ENCODE measurements around the gene FRZB.

Gene FRZB

DNA sequence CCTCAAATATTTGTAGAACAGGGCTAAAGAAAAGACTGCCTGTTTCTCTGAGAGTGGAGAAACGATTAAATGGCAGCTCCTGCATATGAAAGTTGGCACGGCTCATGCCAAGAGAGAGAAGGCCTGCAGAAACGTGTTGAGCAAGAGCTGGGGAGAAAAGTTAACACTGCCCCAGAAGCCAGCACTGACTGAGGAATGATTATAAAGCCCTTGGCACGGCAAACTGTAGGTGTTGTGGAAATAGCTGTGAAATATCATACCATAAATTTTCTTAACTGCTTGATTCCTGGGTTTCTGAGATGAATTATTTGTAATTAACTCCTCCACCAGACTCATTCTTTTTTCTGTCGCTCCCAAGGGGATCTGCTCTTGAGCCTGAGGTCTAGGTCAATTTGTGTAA is 4.3 kb downstream of the FRZB start:
- Histone ChIP-seq H2AFZ (ENCODE audit: low read length) (no peak overlapping the region), H3K79me2 (ENCODE audit: low read length) (no peaks in the 10 kb centered on the region), H3K4me1 (ENCODE audit: low read length) (no peaks in the 10 kb centered on the region), H3K27ac (ENCODE audit: low read length) (no peak overlapping the region), H3K36me3 (replicated peaks; ENCODE audit: insufficient read depth, low read length) (no peaks in the 10 kb centered on the region), H3F3A (ENCODE audit: insufficient read depth, low read length) (no peaks in the 10 kb centered on the region), H3K9me3 (replicated peaks; ENCODE audit: insufficient read depth, low read length) (no peaks in the 10 kb centered on the region), H3K4me2 (ENCODE audit: low read depth, low read length) (no peak overlapping the region), H3K27me3 (replicated peaks; ENCODE audit: insufficient read depth, low read length) (no peaks in the 10 kb centered on the region), H4K20me1 (ENCODE audit: insufficient read depth, low read length) (no peaks in the 10 kb centered on the region), H3K4me3 (ENCODE audit: low read length) (no peak overlapping the region), H3K9me2 (replicated peaks; ENCODE audit: insufficient read depth, low read length) (no peaks in the 10 kb centered on the region), H3K9ac (ENCODE audit: low read length) (no peak overlapping the region)
- no peak for DNase-seq
- TF ChIP-seq, protein P1, sequence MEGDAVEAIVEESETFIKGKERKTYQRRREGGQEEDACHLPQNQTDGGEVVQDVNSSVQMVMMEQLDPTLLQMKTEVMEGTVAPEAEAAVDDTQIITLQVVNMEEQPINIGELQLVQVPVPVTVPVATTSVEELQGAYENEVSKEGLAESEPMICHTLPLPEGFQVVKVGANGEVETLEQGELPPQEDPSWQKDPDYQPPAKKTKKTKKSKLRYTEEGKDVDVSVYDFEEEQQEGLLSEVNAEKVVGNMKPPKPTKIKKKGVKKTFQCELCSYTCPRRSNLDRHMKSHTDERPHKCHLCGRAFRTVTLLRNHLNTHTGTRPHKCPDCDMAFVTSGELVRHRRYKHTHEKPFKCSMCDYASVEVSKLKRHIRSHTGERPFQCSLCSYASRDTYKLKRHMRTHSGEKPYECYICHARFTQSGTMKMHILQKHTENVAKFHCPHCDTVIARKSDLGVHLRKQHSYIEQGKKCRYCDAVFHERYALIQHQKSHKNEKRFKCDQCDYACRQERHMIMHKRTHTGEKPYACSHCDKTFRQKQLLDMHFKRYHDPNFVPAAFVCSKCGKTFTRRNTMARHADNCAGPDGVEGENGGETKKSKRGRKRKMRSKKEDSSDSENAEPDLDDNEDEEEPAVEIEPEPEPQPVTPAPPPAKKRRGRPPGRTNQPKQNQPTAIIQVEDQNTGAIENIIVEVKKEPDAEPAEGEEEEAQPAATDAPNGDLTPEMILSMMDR (IDR thresholded peaks at IDR 0.05; ENCODE audit: low read length), result no peak
- no peak for TF ChIP-seq EZH2 (optimal IDR thresholded peaks at IDR 0.05; ENCODE audit: low read depth, low read length)

DNA sequence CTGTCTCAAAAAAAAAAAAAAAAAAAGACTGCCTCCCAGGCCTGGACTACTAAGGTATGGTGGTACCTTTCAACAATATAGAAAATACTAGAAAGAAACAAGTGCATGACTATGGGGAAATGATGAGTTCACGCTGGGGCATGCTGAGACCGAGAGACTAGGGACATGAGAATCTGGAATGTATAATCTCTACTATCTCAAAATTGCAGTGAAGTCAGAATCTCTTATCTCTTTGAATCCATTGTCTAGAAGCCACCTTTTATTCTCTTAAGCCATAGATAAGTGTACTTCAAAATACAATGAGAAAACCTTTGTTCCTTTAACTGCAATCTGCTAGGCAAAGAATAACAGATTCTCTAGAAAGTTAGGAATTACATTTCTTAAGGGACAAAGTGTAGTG is 5.6 kb downstream of the FRZB start:
- Histone ChIP-seq H3F3A (ENCODE audit: insufficient read depth, low read length) (no peaks in the 10 kb centered on the region), H3K36me3 (replicated peaks; ENCODE audit: insufficient read depth, low read length) (no peaks in the 10 kb centered on the region), H3K4me2 (ENCODE audit: low read depth, low read length) (no peak overlapping the region), H3K9me2 (replicated peaks; ENCODE audit: insufficient read depth, low read length) (no peaks in the 10 kb centered on the region), H3K4me1 (ENCODE audit: low read length) (no peaks in the 10 kb centered on the region), H3K27me3 (replicated peaks; ENCODE audit: insufficient read depth, low read length) (no peaks in the 10 kb centered on the region), H4K20me1 (ENCODE audit: insufficient read depth, low read length) (no peaks in the 10 kb centered on the region), H2AFZ (ENCODE audit: low read length) (no peak overlapping the region), H3K9ac (ENCODE audit: low read length) (no peak overlapping the region), H3K4me3 (ENCODE audit: low read length) (no peak overlapping the region), H3K27ac (ENCODE audit: low read length) (no peak overlapping the region), H3K79me2 (ENCODE audit: low read length) (no peaks in the 10 kb centered on the region), H3K9me3 (replicated peaks; ENCODE audit: insufficient read depth, low read length) (no peaks in the 10 kb centered on the region)
- DNase-seq, result no peak
- no peak for TF ChIP-seq EZH2 (optimal IDR thresholded peaks at IDR 0.05; ENCODE audit: low read depth, low read length)
- TF ChIP-seq, protein P1 (IDR thresholded peaks at IDR 0.05; ENCODE audit: low read length), result no peak

DNA sequence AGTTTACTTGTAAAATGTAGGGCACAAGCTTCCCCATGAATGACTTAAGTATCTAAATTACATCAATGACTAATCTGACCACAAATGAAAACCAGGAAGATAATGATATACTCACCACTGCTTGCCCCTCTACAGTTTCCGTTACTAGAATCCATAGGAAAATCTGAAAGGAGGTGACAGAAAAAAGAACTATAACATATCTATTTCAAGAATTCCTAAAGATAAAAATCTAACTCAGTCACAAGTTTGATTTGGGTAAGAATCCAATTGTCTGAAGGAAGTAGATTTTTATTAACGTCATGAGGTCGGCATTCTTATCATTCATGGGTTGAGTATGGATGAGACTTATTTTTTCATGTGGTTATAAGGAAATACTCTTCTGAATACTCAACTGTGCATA is 7.8 kb downstream of the FRZB start:
- H3K4me1 ChIP-seq (ENCODE audit: low read length), result no peaks in the 10 kb centered on the region
- H4K20me1 ChIP-seq (ENCODE audit: insufficient read depth, low read length), result no peaks in the 10 kb centered on the region
- H3K4me2 ChIP-seq (ENCODE audit: low read depth, low read length), result no peak overlapping the region
- H3K27me3 ChIP-seq (replicated peaks; ENCODE audit: insufficient read depth, low read length), result no peaks in the 10 kb centered on the region
- no peaks in the 10 kb centered on the region for H3K9me3 ChIP-seq (replicated peaks; ENCODE audit: insufficient read depth, low read length)
- H3F3A ChIP-seq (ENCODE audit: insufficient read depth, low read length), result no peaks in the 10 kb centered on the region
- H3K36me3 ChIP-seq (replicated peaks; ENCODE audit: insufficient read depth, low read length), result no peaks in the 10 kb centered on the region
- no peaks in the 10 kb centered on the region for H3K9me2 ChIP-seq (replicated peaks; ENCODE audit: insufficient read depth, low read length)
- TF ChIP-seq EZH2phosphoT487 (IDR thresholded peaks at IDR 0.05; ENCODE audit: low read length) (no peak), EZH2 (optimal IDR thresholded peaks at IDR 0.05; ENCODE audit: low read depth, low read length) (no peak)
- TF ChIP-seq, protein P1 (IDR thresholded peaks at IDR 0.05; ENCODE audit: low read length), result no peak
- H2AFZ ChIP-seq (ENCODE audit: low read length), result no peak overlapping the region
- H3K27ac ChIP-seq (ENCODE audit: low read length), result no peak overlapping the region
- DNase-seq, result no peak
- no peak overlapping the region for H3K4me3 ChIP-seq (ENCODE audit: low read length)
- H3K9ac ChIP-seq (ENCODE audit: low read length), result no peak overlapping the region
- H3K79me2 ChIP-seq (ENCODE audit: low read length), result no peaks in the 10 kb centered on the region
